H9 (cell line): Measurements from ENCODE around the gene MAPKAPK3. TPM values are rescaled to one million over a fixed set of nuclear protein-coding genes. Genes with fewer than 3 reads are reported as not detected.

Source experiments
- DNase-seq: peaks from one replicate; pipeline ENCODE4 v3.0.0-alpha.2; 2017
- H2AFZ ChIP-seq: one replicate; pipeline ENCODE4 v1.6.1; 2013; ENCODE audit warnings: mild to moderate bottlenecking, low read length, control low read depth, moderate library complexity
- H2AK5ac ChIP-seq: 2 replicates; pipeline ENCODE4 v1.6.1; 2013; ENCODE audit warnings: low read length, control low read depth, mixed read lengths; ENCODE audit not compliant: insufficient read length
- H2BK120ac ChIP-seq: one replicate; pipeline ENCODE4 v1.6.1; 2013; ENCODE audit warnings: low read depth, mild to moderate bottlenecking, low read length, control low read depth, inconsistent platforms; ENCODE audit not compliant: poor library complexity, severe bottlenecking
- H2BK12ac ChIP-seq: 2 replicates; pipeline ENCODE4 v1.6.1; 2013; ENCODE audit warnings: low read length, control low read depth, mixed read lengths, low read depth; ENCODE audit not compliant: insufficient read length
- H2BK15ac ChIP-seq: 2 replicates; pipeline ENCODE4 v1.6.1; 2013; ENCODE audit warnings: low read depth, low read length, control low read depth
- H2BK20ac ChIP-seq: one replicate; pipeline ENCODE4 v1.6.1; 2013; ENCODE audit warnings: low read depth, mild to moderate bottlenecking, low read length, control low read depth, inconsistent platforms; ENCODE audit not compliant: poor library complexity, severe bottlenecking
- H2BK5ac ChIP-seq: 2 replicates; pipeline ENCODE4 v1.6.1; 2013; ENCODE audit warnings: low read length, control low read depth, mixed read lengths; ENCODE audit not compliant: insufficient read length
- H3K14ac ChIP-seq: 2 replicates; pipeline ENCODE4 v1.6.1; 2013; ENCODE audit warnings: low read length, control low read depth; ENCODE audit not compliant: insufficient read depth
- H3K18ac ChIP-seq: 2 replicates; pipeline ENCODE4 v1.6.1; 2013; ENCODE audit warnings: low read depth, mild to moderate bottlenecking, mixed read lengths, low read length, control low read depth; ENCODE audit not compliant: insufficient read length
- H3K23ac ChIP-seq: 2 replicates; pipeline ENCODE4 v1.6.1; 2013; ENCODE audit warnings: low read length, control low read depth, mixed read lengths, low read depth; ENCODE audit not compliant: insufficient read length
- H3K23me2 ChIP-seq: 2 replicates; pipeline ENCODE4 v1.6.1; 2013; ENCODE audit warnings: low read depth, mild to moderate bottlenecking, mixed read lengths, low read length, control low read depth; ENCODE audit not compliant: insufficient read length, poor library complexity, severe bottlenecking
- H3K27ac ChIP-seq: 2 replicates; pipeline ENCODE4 v1.5.1; 2013; ENCODE audit warnings: low read length, control low read depth, mixed read lengths, low read depth; ENCODE audit not compliant: insufficient read length
- H3K27me3 ChIP-seq: 2 replicates; pipeline ENCODE4 v1.6.1; 2013; ENCODE audit warnings: low read length, control low read depth, inconsistent platforms; ENCODE audit not compliant: insufficient read depth
- H3K4ac ChIP-seq: 2 replicates; pipeline ENCODE4 v1.6.1; 2013; ENCODE audit warnings: low read depth, mild to moderate bottlenecking, control low read depth, inconsistent platforms, low read length, moderate library complexity
- H3K4me1 ChIP-seq: 2 replicates; pipeline ENCODE4 v1.6.1; 2013; ENCODE audit warnings: low read length, control low read depth, inconsistent platforms; ENCODE audit not compliant: insufficient read depth
- H3K4me2 ChIP-seq: 2 replicates; pipeline ENCODE4 v1.6.1; 2013; ENCODE audit warnings: low read length, control low read depth, mixed read lengths; ENCODE audit not compliant: insufficient read length, insufficient read depth
- H3K56ac ChIP-seq: 2 replicates; pipeline ENCODE4 v1.6.1; 2013; ENCODE audit warnings: low read depth, mild to moderate bottlenecking, mixed read lengths, low read length, control low read depth; ENCODE audit not compliant: insufficient read length
- H3K79me1 ChIP-seq: 2 replicates; pipeline ENCODE4 v1.6.1; 2013; ENCODE audit warnings: low read depth, mild to moderate bottlenecking, moderate library complexity, low read length, control low read depth, inconsistent platforms; ENCODE audit not compliant: insufficient read depth, poor library complexity, severe bottlenecking
- H3K79me2 ChIP-seq: 2 replicates; pipeline ENCODE4 v1.6.1; 2013; ENCODE audit warnings: low read length, control low read depth, inconsistent platforms; ENCODE audit not compliant: insufficient read depth
- H3K9ac ChIP-seq: 2 replicates; pipeline ENCODE4 v1.6.1; 2013; ENCODE audit warnings: low read length, control low read depth, mixed read lengths; ENCODE audit not compliant: insufficient read length; ENCODE audit errors: extremely low read depth
- H3K9me3 ChIP-seq: one replicate; pipeline ENCODE4 v1.6.1; 2013; ENCODE audit warnings: low read depth, low read length, inconsistent platforms; ENCODE audit not compliant: control insufficient read depth
- H3T11ph ChIP-seq: one replicate; pipeline ENCODE4 v1.6.1; 2013; ENCODE audit warnings: mild to moderate bottlenecking, low read length, control low read depth, inconsistent platforms
- H4K20me1 ChIP-seq: one replicate; pipeline ENCODE4 v1.6.1; 2013; ENCODE audit not compliant: control insufficient read depth, insufficient read length, insufficient read depth
- H4K5ac ChIP-seq: 2 replicates; pipeline ENCODE4 v1.6.1; 2013; ENCODE audit warnings: low read depth, mild to moderate bottlenecking, mixed read lengths, low read length, control low read depth; ENCODE audit not compliant: insufficient read length
- H4K8ac ChIP-seq: replicated peaks from 2 replicates; pipeline ENCODE4 v1.6.1; 2013; ENCODE audit warnings: low read length, control low read depth, mixed read lengths, low read depth; ENCODE audit not compliant: insufficient read length
- H4K91ac ChIP-seq: 2 replicates; pipeline ENCODE4 v1.6.1; 2013; ENCODE audit warnings: low read depth, mild to moderate bottlenecking, moderate library complexity, mixed read lengths, low read length, control low read depth; ENCODE audit not compliant: insufficient read length
- H3K27ac Mint-ChIP-seq, 3 experiments: 2 replicates in 2 of 3; 3 replicates in 1 of 3; pipeline ENCODE4 v1.8.0; 2020 to 2021; ENCODE audit warnings: mixed read lengths in 3 of 3, mild to moderate bottlenecking in 1 of 3, moderate library complexity in 1 of 3
- H3K27me3 Mint-ChIP-seq: 2 replicates; pipeline ENCODE4 v1.8.0; 2021; ENCODE audit warnings: low read depth, mild to moderate bottlenecking, moderate library complexity, mixed read lengths
- H3K36me3 Mint-ChIP-seq, 3 experiments: 2 replicates in 2 of 3; 3 replicates in 1 of 3; pipeline ENCODE4 v1.8.0; 2020 to 2021; ENCODE audit warnings: low read depth in 3 of 3, mixed read lengths in 3 of 3; ENCODE audit not compliant: insufficient read depth in 1 of 3
- H3K4me1 Mint-ChIP-seq, 2 experiments: 2 replicates each; pipeline ENCODE4 v1.8.0; 2020; ENCODE audit warnings: mixed read lengths in 2 of 2
- H3K4me3 Mint-ChIP-seq, 2 experiments: 2 replicates in 1 of 2; 3 replicates in 1 of 2; pipeline ENCODE4 v1.8.0; 2020 to 2021; ENCODE audit warnings: mild to moderate bottlenecking in 2 of 2, mixed read lengths in 2 of 2, moderate library complexity in 1 of 2
- H3K9me3 Mint-ChIP-seq, 2 experiments: 2 replicates in 1 of 2; 3 replicates in 1 of 2; pipeline ENCODE4 v1.8.0; 2020; ENCODE audit warnings: mild to moderate bottlenecking in 2 of 2, mixed read lengths in 2 of 2, moderate library complexity in 1 of 2
- CTCF ChIP-seq: fragments of 200-600 bp; sonication (generic); conservative IDR thresholded peaks from 3 replicates; pipeline ENCODE4 v1.8.0; 2021; ENCODE audit warnings: antibody characterized with exemption, mild to moderate bottlenecking
- WGBS: extraction: QIAGEN DNeasy Blood & Tissue Kit; methylation state at CpG from one replicate; pipeline ENCODE4 v1.1.7; 2013; ENCODE audit warnings: missing lambda C conversion rate, low lambda C conversion rate, mixed read lengths; ENCODE audit not compliant: insufficient read length; ENCODE audit errors: extremely low coverage; 5-methylcytosine and 5-hydroxymethylcytosine counted together
- total RNA-seq: library from RNA; stranded (reverse); gene quantifications from 2 replicates; pipeline ENCODE4 v1.2.1, GENCODE V29; 2021

The MAPKAPK3 gene
- total RNA-seq, 1 experiment from 2014 or later = 57.9 TPM

- H3K36me3 Mint-ChIP-seq = peaks cover 0 to 4% (median 1%) of the 10 kb centered on the region in 3 experiments; a peak in 3 of 7 replicates
- Histone ChIP-seq H2BK5ac (no peak overlapping the region), H3K9ac (no peak overlapping the region), H3T11ph (no peak overlapping the region), H3K27me3 (no peaks in the 10 kb centered on the region), H3K23me2 (no peaks in the 10 kb centered on the region), H4K20me1 (no peaks in the 10 kb centered on the region), H2BK12ac (no peak overlapping the region), H2BK120ac (no peak overlapping the region), H3K9me3 (no peaks in the 10 kb centered on the region), H2AK5ac (no peak overlapping the region), H3K4me2 (no peak overlapping the region), H2BK15ac (no peak overlapping the region), H4K91ac (no peak overlapping the region), H4K8ac (no peak overlapping the region), H3K79me2 (no peaks in the 10 kb centered on the region), H4K5ac (no peak overlapping the region), H3K79me1 (no peaks in the 10 kb centered on the region), H3K23ac (no peak overlapping the region), H3K56ac (no peak overlapping the region), H3K18ac (no peak overlapping the region), H3K27ac (no peak overlapping the region), H3K4me1 (no peaks in the 10 kb centered on the region), H3K14ac (no peak overlapping the region), H2BK20ac (no peak overlapping the region), H2AFZ (no peak overlapping the region), H3K4ac (no peak overlapping the region)
- H3K9me3 Mint-ChIP-seq = no peaks in the 10 kb centered on the region
- no CpG with 5 or more reads among the region's 6 CpGs for WGBS
- no peaks in the 10 kb centered on the region for H3K27me3 Mint-ChIP-seq
- no peak for DNase-seq
- no peak overlapping the region for H3K27ac Mint-ChIP-seq
- no peak overlapping the region for H3K4me3 Mint-ChIP-seq
- TF ChIP-seq CTCF = no peak
- H3K4me1 Mint-ChIP-seq = peaks cover 0 to 2% of the 10 kb centered on the region in 2 experiments; a peak in 2 of 4 replicates
Observed at GRCh38 chr3:50575372-50575771, 41.6 kb upstream of the MAPKAPK3 start.
